ENCODE results near the gene SLC9A9.

GRCh38 chr3:143601723-143602484, 246.4 kb downstream of the SLC9A9 start:
- TF ChIP-seq CTCF (IDR thresholded peaks at IDR 0.05; ENCODE audit: borderline replicate concordance, extremely low read depth, low read length, poor library complexity, severe bottlenecking) (no peak), EZH2 (IDR thresholded peaks at IDR 0.05; ENCODE audit: borderline replicate concordance, low read depth, low read length, severe bottlenecking) (no peak)

Measured in DND-41 (cell line).